Upper lobe of left lung (tissue), 4 donors: ENCODE results near the gene ALDH8A1.

ENCODE experiments used
- CTCF ChIP-seq, 6 experiments: fragments of 450-650 bp in 4 of 6; fragments of 200-600 bp in 2 of 6; sonication (generic) in 2 of 6; IDR thresholded peaks; one replicate each; pipeline ENCODE4 v1.5.1; 2016 to 2019; ENCODE audit warnings: antibody characterized with exemption in 6 of 6
- EP300 ChIP-seq, 4 donors: sonication (generic); formaldehyde crosslinking; IDR thresholded peaks; one replicate each; pipeline ENCODE4 v1.5.1; 2017; ENCODE audit warnings: antibody characterized with exemption in 4 of 4, control low read depth in 2 of 4
- POLR2A ChIP-seq, 4 donors: fragments of 450-650 bp; IDR thresholded peaks; one replicate each; pipeline ENCODE4 v1.5.1; 2016 to 2017; ENCODE audit warnings: antibody characterized with exemption in 4 of 4, mild to moderate bottlenecking in 2 of 4
- POLR2AphosphoS5 ChIP-seq, 2 donors: sonication (generic); formaldehyde crosslinking; IDR thresholded peaks; one replicate each; pipeline ENCODE4 v1.5.1; 2017; ENCODE audit warnings: antibody characterized with exemption in 2 of 2

GRCh38 chr6:134880487-134881190 is 69.3 kb downstream of the ALDH8A1 start:
- TF ChIP-seq CTCF (IDR thresholded peaks at IDR 0.05), result no peak
- TF ChIP-seq POLR2AphosphoS5 (IDR thresholded peaks at IDR 0.05), result no peak
- no peak for TF ChIP-seq POLR2A (IDR thresholded peaks at IDR 0.05)
- no peak for TF ChIP-seq EP300 (IDR thresholded peaks at IDR 0.05)
